ENCODE measurements around the gene MYRFL.

- no peak for TF ChIP-seq CTCF (IDR thresholded peaks at IDR 0.05)
- TF ChIP-seq POLR2A (IDR thresholded peaks at IDR 0.05), result no peak
These were observed 73.2 kb downstream of the MYRFL start for GRCh38 chr12:69898236-69898635.
